Measurements from ENCODE around the gene FUBP1. TPM values are rescaled to one million over a fixed set of nuclear protein-coding genes. Genes with fewer than 3 reads are reported as not detected.
A peak's percentile ranks its signal among the peaks of the same experiment; 100 is the strongest.

Gene FUBP1
- total RNA-seq, 4 donors from 2014 or later = 25.6 to 64.3 (median 47.8) TPM

DNA sequence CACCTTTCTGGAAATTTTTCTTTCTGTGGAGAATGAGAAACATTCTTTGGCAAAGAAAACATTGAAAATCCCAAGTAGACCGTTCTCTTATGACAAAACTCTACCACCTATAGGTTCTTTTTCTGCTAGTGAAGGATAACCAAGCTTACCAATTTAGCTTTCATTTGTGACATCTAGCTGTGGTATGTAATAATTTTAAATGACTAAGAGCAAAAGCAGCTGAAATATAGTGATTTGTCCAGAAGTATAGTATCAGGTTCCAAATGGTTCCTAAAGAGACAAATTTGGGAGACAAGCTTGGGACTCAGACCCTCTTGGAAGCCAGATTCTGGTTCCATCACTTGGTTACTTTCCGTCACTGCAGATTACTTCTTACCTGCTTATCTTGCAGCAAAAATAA lies 24.4 kb downstream of the FUBP1 start:
- no peak overlapping the region for H3K4me3 ChIP-seq
- ATAC-seq (no peak), DNase-seq (no peak)
- H3K36me3 ChIP-seq = peaks cover 5 to 90% of the 10 kb centered on the region in 2 donors
- H3K9me3 ChIP-seq = no peaks in the 10 kb centered on the region
- no peaks in the 10 kb centered on the region for H3K27me3 ChIP-seq
- in situ Hi-C loops (cut with MboI; ENCODE audit: low sequenced_read_pairs in 4 of 4) (loop anchor here in 1 of 4 donors (25.0 kb wide), 1 partner anchor 158 kb away; no protein-coding TSS in a partner anchor), intact Hi-C loops (cut with DNase I; ENCODE audit: low total_unique reads) (loop anchor here (5.0 kb wide), 1 partner anchor 37 kb away; no protein-coding TSS in a partner anchor)
- H3K4me1 ChIP-seq = no peaks in the 10 kb centered on the region
- no peak overlapping the region for H3K27ac ChIP-seq
- no peak for TF ChIP-seq POLR2A (IDR thresholded peaks at IDR 0.05)
- TF ChIP-seq, protein P1, sequence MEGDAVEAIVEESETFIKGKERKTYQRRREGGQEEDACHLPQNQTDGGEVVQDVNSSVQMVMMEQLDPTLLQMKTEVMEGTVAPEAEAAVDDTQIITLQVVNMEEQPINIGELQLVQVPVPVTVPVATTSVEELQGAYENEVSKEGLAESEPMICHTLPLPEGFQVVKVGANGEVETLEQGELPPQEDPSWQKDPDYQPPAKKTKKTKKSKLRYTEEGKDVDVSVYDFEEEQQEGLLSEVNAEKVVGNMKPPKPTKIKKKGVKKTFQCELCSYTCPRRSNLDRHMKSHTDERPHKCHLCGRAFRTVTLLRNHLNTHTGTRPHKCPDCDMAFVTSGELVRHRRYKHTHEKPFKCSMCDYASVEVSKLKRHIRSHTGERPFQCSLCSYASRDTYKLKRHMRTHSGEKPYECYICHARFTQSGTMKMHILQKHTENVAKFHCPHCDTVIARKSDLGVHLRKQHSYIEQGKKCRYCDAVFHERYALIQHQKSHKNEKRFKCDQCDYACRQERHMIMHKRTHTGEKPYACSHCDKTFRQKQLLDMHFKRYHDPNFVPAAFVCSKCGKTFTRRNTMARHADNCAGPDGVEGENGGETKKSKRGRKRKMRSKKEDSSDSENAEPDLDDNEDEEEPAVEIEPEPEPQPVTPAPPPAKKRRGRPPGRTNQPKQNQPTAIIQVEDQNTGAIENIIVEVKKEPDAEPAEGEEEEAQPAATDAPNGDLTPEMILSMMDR (IDR thresholded peaks at IDR 0.05 in 4 of 5, conservative IDR thresholded peaks at IDR 0.05 in 1 of 5) = no peak

GRCh38 chr1:77953907-77954306 lies 25.0 kb downstream of the FUBP1 start:
- no peak for ATAC-seq
- Histone ChIP-seq H3K4me1 (peaks cover 0 to 2% of the 10 kb centered on the region in 2 donors), H3K4me3 (no peak overlapping the region), H3K9me3 (no peaks in the 10 kb centered on the region), H3K36me3 (peaks cover 5 to 84% of the 10 kb centered on the region in 2 donors), H3K27me3 (no peaks in the 10 kb centered on the region), H3K27ac (no peak overlapping the region)
- in situ Hi-C loops (cut with MboI; ENCODE audit: low sequenced_read_pairs in 4 of 4) = loop anchor here in 1 of 4 donors (25.0 kb wide), 1 partner anchor 158 kb away; no protein-coding TSS in a partner anchor
- TF ChIP-seq, protein P1 (IDR thresholded peaks at IDR 0.05 in 4 of 5, conservative IDR thresholded peaks at IDR 0.05 in 1 of 5) = no peak
- TF ChIP-seq POLR2A (IDR thresholded peaks at IDR 0.05) = no peak
- DNase-seq = no peak
- intact Hi-C loops (cut with DNase I; ENCODE audit: low total_unique reads) = loop anchor here (5.0 kb wide), 1 partner anchor 37 kb away; no protein-coding TSS in a partner anchor

- Histone ChIP-seq H3K9me3 (no peaks in the 10 kb centered on the region), H3K4me1 (peaks cover 0 to 5% of the 10 kb centered on the region in 2 donors), H3K36me3 (peaks cover 5 to 60% of the 10 kb centered on the region in 2 donors), H3K27me3 (no peaks in the 10 kb centered on the region), H3K27ac (peak overlapping the region in 1 of 4 donors; percentile 19), H3K4me3 (no peak overlapping the region)
- intact Hi-C loops (cut with DNase I; ENCODE audit: low total_unique reads) = loop anchor here (5.0 kb wide), 1 partner anchor 34 kb away; no protein-coding TSS in a partner anchor
- TF ChIP-seq POLR2A (IDR thresholded peaks at IDR 0.05) = no peak
- TF ChIP-seq, protein P1 (IDR thresholded peaks at IDR 0.05 in 4 of 5, conservative IDR thresholded peaks at IDR 0.05 in 1 of 5) = no peak
- in situ Hi-C loops (cut with MboI; ENCODE audit: low sequenced_read_pairs in 4 of 4) = loop anchor here in 1 of 4 donors (25.0 kb wide), 1 partner anchor 161 kb away; no protein-coding TSS in a partner anchor
- DNase-seq = no peak
- no peak for ATAC-seq
Measured at GRCh38 chr1:77951328-77951727, 27.5 kb downstream of the FUBP1 start.

GRCh38 chr1:77950873-77951272 lies 28.0 kb downstream of the FUBP1 start:
- DNase-seq = no peak
- peaks cover 4 to 55% of the 10 kb centered on the region in 2 donors for H3K36me3 ChIP-seq
- no peak for ATAC-seq

More at GRCh38 chr1:77950873-77951272, 28.0 kb downstream of the FUBP1 start:
- Histone ChIP-seq H3K27ac (peak overlapping the region in 1 of 4 donors; percentile 6), H3K4me1 (peaks cover 0 to 5% of the 10 kb centered on the region in 2 donors), H3K9me3 (no peaks in the 10 kb centered on the region), H3K4me3 (no peak overlapping the region), H3K27me3 (no peaks in the 10 kb centered on the region)
- TF ChIP-seq POLR2A (IDR thresholded peaks at IDR 0.05) = no peak
- TF ChIP-seq, protein P1 (IDR thresholded peaks at IDR 0.05 in 4 of 5, conservative IDR thresholded peaks at IDR 0.05 in 1 of 5) = no peak
- intact Hi-C loops (cut with DNase I; ENCODE audit: low total_unique reads) = loop anchor here (5.0 kb wide), 1 partner anchor 34 kb away; no protein-coding TSS in a partner anchor
- in situ Hi-C loops (cut with MboI; ENCODE audit: low sequenced_read_pairs in 4 of 4) = loop anchor here in 1 of 4 donors (25.0 kb wide), 1 partner anchor 161 kb away; no protein-coding TSS in a partner anchor
